LNCaP clone FGC (cell line): Measurements from ENCODE around the gene C1orf159.

ENCODE experiments used
- DNase-seq: peaks from one replicate; pipeline ENCODE4 v3.0.0-alpha.2; 2011; ENCODE audit warnings: low read depth
- H3K4me3 ChIP-seq: 2 replicates; pipeline ENCODE4 v1.5.1; 2011; ENCODE audit warnings: mild to moderate bottlenecking, low read depth, low read length, control low read depth
- TF ChIP-seq, protein P1 (sequence below): IDR thresholded peaks from 2 replicates; pipeline ENCODE4 v1.5.1; 2012; ENCODE audit warnings: mild to moderate bottlenecking; ENCODE audit not compliant: control insufficient read depth, insufficient read depth; ENCODE audit errors: extremely low read depth

The C1orf159 gene

GRCh38 chr1:1085911-1086841 is 29.7 kb downstream of the C1orf159 start:
- TF ChIP-seq, protein P1, sequence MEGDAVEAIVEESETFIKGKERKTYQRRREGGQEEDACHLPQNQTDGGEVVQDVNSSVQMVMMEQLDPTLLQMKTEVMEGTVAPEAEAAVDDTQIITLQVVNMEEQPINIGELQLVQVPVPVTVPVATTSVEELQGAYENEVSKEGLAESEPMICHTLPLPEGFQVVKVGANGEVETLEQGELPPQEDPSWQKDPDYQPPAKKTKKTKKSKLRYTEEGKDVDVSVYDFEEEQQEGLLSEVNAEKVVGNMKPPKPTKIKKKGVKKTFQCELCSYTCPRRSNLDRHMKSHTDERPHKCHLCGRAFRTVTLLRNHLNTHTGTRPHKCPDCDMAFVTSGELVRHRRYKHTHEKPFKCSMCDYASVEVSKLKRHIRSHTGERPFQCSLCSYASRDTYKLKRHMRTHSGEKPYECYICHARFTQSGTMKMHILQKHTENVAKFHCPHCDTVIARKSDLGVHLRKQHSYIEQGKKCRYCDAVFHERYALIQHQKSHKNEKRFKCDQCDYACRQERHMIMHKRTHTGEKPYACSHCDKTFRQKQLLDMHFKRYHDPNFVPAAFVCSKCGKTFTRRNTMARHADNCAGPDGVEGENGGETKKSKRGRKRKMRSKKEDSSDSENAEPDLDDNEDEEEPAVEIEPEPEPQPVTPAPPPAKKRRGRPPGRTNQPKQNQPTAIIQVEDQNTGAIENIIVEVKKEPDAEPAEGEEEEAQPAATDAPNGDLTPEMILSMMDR, result no peak
- DNase-seq, result no peak

DNA sequence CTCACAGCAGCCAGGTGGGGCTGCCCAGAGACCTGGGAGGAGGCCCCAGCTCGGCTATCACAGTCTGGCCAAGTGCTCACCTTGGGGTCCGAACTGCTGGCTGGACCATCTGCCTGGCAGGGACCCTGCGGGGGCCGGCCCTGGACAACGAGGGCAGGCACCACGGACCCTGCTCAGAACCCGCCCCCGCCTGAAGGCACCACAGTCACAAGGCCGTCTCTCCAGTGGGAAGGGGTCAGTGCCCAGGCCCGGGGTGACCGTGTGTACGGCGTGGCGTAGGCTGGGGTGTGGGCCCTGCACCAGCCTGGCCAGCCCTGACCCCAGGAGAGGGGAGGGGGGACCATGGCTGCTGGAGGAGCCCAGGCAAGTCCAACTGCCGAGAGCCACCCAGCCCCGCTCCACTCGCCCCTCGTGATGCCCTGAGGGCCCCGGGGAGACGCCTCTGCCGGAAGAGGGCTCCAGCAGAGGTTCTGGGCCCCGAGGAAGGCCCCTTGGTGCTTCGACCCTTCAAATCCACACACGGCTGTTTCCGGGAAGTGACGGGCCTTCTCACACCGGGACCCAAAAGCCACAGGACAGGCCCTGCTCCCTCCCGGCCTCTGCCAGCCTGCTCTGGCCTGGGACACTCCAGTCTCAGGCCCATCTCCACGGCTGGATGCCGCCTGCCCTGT is 30.6 kb downstream of the C1orf159 start:
- no peak overlapping the region for H3K4me3 ChIP-seq
- no peak for DNase-seq
- TF ChIP-seq, protein P1, result no peak

More at GRCh38 chr1:1085911-1086841, 29.7 kb downstream of the C1orf159 start:
- no peak overlapping the region for H3K4me3 ChIP-seq

DNA sequence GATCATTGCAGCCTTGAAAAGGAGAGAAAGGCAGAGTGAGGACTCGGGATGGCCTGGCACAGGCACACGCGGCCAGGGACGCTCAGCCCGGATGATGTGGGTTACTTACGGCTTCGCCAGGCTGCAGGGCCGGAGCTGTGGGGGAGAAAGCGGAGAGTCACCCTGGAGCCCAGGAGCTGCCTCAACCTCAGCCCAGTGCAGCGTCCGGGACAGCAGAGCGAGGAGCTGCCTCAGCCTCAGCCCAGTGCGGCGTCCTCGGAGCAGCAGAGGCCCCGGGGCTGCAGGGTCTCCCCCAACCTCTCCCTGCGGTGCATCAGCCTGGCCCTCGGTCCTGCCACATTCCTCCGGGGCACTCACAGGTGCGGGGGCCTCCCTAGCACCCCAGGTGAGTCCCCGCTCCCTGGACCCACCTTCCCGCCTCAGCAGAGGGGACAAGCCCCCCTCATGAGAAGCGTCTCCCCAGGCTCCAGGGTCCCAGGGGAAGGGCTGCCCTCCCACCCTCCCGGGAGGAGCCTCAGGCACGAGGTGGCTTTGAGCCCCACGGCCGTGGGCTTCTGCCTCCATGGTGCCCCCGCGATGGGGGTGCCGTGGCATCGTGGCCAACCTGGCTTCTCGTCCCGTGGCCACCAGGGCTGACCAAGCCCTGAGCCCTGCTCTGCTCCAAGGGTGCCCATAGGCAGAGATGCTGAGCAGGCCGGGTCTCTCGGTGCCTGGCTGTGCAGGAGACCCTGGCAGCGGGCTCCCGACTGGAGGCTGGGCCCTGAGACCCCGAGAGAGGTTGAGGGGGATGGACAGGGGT is 31.3 kb downstream of the C1orf159 start:
- H3K4me3 ChIP-seq, result no peak overlapping the region
- DNase-seq, result no peak
- TF ChIP-seq, protein P1, result no peak

DNA sequence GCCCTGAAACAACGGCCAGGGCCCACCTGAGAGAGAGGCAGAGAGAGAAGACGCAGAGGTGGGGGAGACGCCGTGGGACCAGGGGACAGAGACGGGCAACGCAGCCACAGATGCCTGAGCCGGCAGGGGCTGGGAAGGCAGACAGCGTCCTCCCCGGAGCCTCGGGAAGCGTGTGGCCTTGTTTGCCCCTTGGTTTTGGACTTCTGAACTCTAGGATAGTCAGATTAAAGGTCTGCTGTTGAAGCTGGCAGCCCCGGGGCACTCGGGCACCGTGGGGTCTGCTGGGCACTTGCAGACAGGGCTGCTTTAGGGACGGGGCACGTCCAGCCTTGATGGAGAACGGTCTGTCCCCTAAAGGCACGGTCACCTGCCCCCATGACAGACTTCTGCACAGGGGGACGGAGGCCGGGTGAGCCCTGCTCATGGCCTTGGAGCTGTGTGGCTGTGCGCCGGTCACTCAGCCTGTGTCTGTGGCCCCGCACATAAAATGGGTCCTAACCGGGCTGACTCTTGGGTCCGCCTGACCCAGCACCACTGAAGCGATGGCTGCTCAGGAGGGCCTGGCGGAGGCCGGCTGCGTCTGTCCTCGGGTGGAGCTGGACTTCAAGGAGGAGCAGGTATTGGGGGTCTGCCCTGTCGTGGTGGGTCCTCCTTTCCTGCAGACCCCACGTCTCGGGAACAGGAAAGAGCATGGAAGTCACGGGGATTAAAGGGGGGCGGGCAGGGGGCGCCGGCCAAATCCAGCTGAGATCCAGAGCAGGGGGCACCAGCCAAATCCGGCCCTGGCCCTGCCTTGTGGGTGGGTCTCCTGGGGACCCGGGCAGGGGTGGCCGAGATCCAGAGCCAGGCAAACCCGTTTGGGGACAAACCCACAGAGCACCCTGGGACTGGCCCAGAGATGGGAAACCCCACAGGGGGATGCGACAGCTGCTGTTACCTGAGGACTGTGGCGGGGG is 32.2 kb downstream of the C1orf159 start:
- DNase-seq, result no peak
- H3K4me3 ChIP-seq, result no peak overlapping the region
- TF ChIP-seq, protein P1, result no peak

DNA sequence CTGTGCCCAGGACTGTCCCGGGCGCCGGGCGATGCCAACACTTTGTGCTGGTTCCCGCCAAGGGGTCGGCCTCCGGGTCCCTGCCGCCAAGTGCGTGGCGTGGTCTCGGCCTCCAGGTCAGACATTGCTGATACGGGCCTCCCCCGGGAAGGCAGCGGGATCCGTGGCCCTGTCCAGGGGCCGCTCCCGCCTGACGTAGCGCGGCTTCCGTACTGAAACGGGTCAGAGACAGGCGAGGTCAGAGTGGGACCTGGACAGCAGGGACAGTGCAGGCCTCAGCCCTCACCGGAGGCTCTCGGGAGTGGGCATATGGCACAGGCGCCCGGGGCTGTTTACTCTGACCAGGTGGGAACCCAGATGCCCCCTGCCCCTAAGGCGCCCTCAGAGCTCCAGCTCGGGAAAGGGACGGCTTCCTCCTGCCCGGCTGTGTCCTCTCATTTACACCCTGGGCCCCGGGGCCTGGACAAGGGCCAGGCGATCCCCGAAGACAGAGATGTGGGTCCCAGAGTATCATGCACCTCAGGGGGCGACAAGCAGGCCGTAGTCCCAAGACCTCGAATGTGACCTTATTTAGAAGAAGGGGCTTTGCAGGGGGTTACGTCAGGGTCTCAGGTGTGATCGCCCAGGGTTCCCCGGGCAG is 33.0 kb downstream of the C1orf159 start:
- H3K4me3 ChIP-seq, result no peak overlapping the region
- TF ChIP-seq, protein P1, result no peak
- no peak for DNase-seq
